Muscle layer of colon (tissue), 2 donors: ENCODE data around the gene AP3D1.

Experiments
- H3K27ac ChIP-seq: one replicate; pipeline ENCODE4 v1.7.0; 2013; ENCODE audit warnings: low read depth, mild to moderate bottlenecking, low read length, moderate library complexity
- H3K27me3 ChIP-seq, 2 donors: one replicate each; pipeline ENCODE4 v1.7.0; 2013; ENCODE audit warnings: low read length in 2 of 2, mild to moderate bottlenecking in 2 of 2; ENCODE audit not compliant: insufficient read depth in 2 of 2, control insufficient read depth in 1 of 2
- H3K36me3 ChIP-seq: one replicate; pipeline ENCODE4 v1.7.0; 2013; ENCODE audit warnings: mild to moderate bottlenecking, low read length; ENCODE audit not compliant: insufficient read depth
- H3K4me1 ChIP-seq: one replicate; pipeline ENCODE4 v1.7.0; 2013; ENCODE audit warnings: mild to moderate bottlenecking, low read length; ENCODE audit not compliant: insufficient read depth
- H3K4me3 ChIP-seq, 2 donors: one replicate each; pipeline ENCODE4 v1.7.0; 2013; ENCODE audit warnings: low read length in 2 of 2, low read depth in 1 of 2, mild to moderate bottlenecking in 1 of 2, moderate library complexity in 1 of 2
- H3K9ac ChIP-seq: one replicate; pipeline ENCODE4 v1.7.0; 2013; ENCODE audit warnings: low read length
- H3K9me3 ChIP-seq: one replicate; pipeline ENCODE4 v1.7.0; 2013; ENCODE audit warnings: mild to moderate bottlenecking, low read length
- donor health status: abdominal sarcoma.
- donor health status: Adenocarcinoma of cecum.

Gene AP3D1

GRCh38 chr19:2167896-2168618, 16.7 kb upstream of the AP3D1 start:
- H3K4me3 ChIP-seq: peak overlapping the region in 1 of 2 donors; percentile 38
- H3K9me3 ChIP-seq: no peaks in the 10 kb centered on the region
- H3K4me1 ChIP-seq: peaks cover 70% of the 10 kb centered on the region
- H3K9ac ChIP-seq: peak overlapping the region; percentile 27
- no peaks in the 10 kb centered on the region for H3K36me3 ChIP-seq
- H3K27me3 ChIP-seq: no peaks in the 10 kb centered on the region
- peak overlapping the region; percentile 91 for H3K27ac ChIP-seq

- H3K9me3 ChIP-seq: no peaks in the 10 kb centered on the region
- H3K27ac ChIP-seq: peak overlapping the region; percentile 29
- no peaks in the 10 kb centered on the region for H3K27me3 ChIP-seq
- H3K4me3 ChIP-seq: no peak overlapping the region
- no peak overlapping the region for H3K9ac ChIP-seq
- peaks cover 70% of the 10 kb centered on the region for H3K4me1 ChIP-seq
- no peaks in the 10 kb centered on the region for H3K36me3 ChIP-seq
These were observed 15.7 kb upstream of the AP3D1 start for GRCh38 chr19:2166741-2167738.

- H3K4me1 ChIP-seq: peaks cover 43% of the 10 kb centered on the region
- H3K36me3 ChIP-seq: no peaks in the 10 kb centered on the region
- peak overlapping the region; percentile 96 for H3K27ac ChIP-seq
- H3K4me3 ChIP-seq: peak overlapping the region; percentile 70 to 92
- H3K9me3 ChIP-seq: no peaks in the 10 kb centered on the region
- no peaks in the 10 kb centered on the region for H3K27me3 ChIP-seq
- peak overlapping the region; percentile 49 for H3K9ac ChIP-seq
These were observed 12.9 kb upstream of the AP3D1 start for GRCh38 chr19:2164020-2164998.

GRCh38 chr19:2160379-2160778, 9.0 kb upstream of the AP3D1 start:
- Histone ChIP-seq H3K27me3 (no peaks in the 10 kb centered on the region), H3K4me1 (peaks cover 4% of the 10 kb centered on the region), H3K36me3 (no peaks in the 10 kb centered on the region), H3K4me3 (no peak overlapping the region), H3K9me3 (no peaks in the 10 kb centered on the region), H3K27ac (no peak overlapping the region), H3K9ac (no peak overlapping the region)

- Histone ChIP-seq H3K27me3 (no peaks in the 10 kb centered on the region), H3K9ac (no peak overlapping the region), H3K4me1 (no peaks in the 10 kb centered on the region), H3K4me3 (no peak overlapping the region), H3K36me3 (no peaks in the 10 kb centered on the region), H3K27ac (no peak overlapping the region), H3K9me3 (no peaks in the 10 kb centered on the region)
These were observed 6.1 kb upstream of the AP3D1 start for GRCh38 chr19:2157452-2157851.

GRCh38 chr19:2154587-2155075, 3.3 kb upstream of the AP3D1 start:
- Histone ChIP-seq H3K27me3 (no peaks in the 10 kb centered on the region), H3K9ac (no peak overlapping the region), H3K9me3 (no peaks in the 10 kb centered on the region), H3K27ac (no peak overlapping the region), H3K36me3 (no peaks in the 10 kb centered on the region), H3K4me3 (no peak overlapping the region), H3K4me1 (peaks cover 14% of the 10 kb centered on the region)

GRCh38 chr19:2150794-2151338, 500 bp downstream of the AP3D1 start:
- H3K9ac ChIP-seq: peak overlapping the region; percentile 88
- H3K27me3 ChIP-seq: no peaks in the 10 kb centered on the region
- H3K36me3 ChIP-seq: no peaks in the 10 kb centered on the region
- peak overlapping the region; percentile 94 for H3K27ac ChIP-seq
- no peaks in the 10 kb centered on the region for H3K9me3 ChIP-seq
- H3K4me3 ChIP-seq: peak overlapping the region; percentile 74 to 83
- peaks cover 24% of the 10 kb centered on the region for H3K4me1 ChIP-seq

GRCh38 chr19:2149980-2150793, 1.2 kb downstream of the AP3D1 start:
- peak overlapping the region; percentile 94 for H3K27ac ChIP-seq

GRCh38 chr19:2148482-2149135, 2.8 kb downstream of the AP3D1 start:
- H3K4me3 ChIP-seq: no peak overlapping the region
- no peak overlapping the region for H3K27ac ChIP-seq
- H3K36me3 ChIP-seq: no peaks in the 10 kb centered on the region
- H3K4me1 ChIP-seq: peaks cover 27% of the 10 kb centered on the region
- H3K27me3 ChIP-seq: no peaks in the 10 kb centered on the region
- no peaks in the 10 kb centered on the region for H3K9me3 ChIP-seq
- H3K9ac ChIP-seq: no peak overlapping the region

More at GRCh38 chr19:2149980-2150793, 1.2 kb downstream of the AP3D1 start:
- Histone ChIP-seq H3K9me3 (no peaks in the 10 kb centered on the region), H3K27me3 (no peaks in the 10 kb centered on the region), H3K9ac (peak overlapping the region; percentile 88), H3K4me3 (peak overlapping the region; percentile 74 to 83), H3K4me1 (peaks cover 27% of the 10 kb centered on the region), H3K36me3 (no peaks in the 10 kb centered on the region)
